Activated CD8-positive, alpha-beta memory T cell treated with anti-CD3 and anti-CD28 coated beads, Interleukin-2, amount 50 U/mL, for 24 hours (primary cell): ENCODE measurements around the gene SDR9C7.
"Not testable (repeated sequence)": the region's sequence is repeated elsewhere in the genome, so short reads cannot be mapped to it uniquely, and the experiment has no call there.

ENCODE experiments used
- DNase-seq: peaks from one replicate; pipeline ENCODE4 v3.0.0-alpha.2; 2020; ENCODE audit errors: extremely low read depth

The SDR9C7 gene

GRCh38 chr12:56953314-56953713 is 19.1 kb upstream of the SDR9C7 start:
- DNase-seq = no peak

- DNase-seq = no peak
Measured at GRCh38 chr12:56951582-56952339, 17.6 kb upstream of the SDR9C7 start.

DNA sequence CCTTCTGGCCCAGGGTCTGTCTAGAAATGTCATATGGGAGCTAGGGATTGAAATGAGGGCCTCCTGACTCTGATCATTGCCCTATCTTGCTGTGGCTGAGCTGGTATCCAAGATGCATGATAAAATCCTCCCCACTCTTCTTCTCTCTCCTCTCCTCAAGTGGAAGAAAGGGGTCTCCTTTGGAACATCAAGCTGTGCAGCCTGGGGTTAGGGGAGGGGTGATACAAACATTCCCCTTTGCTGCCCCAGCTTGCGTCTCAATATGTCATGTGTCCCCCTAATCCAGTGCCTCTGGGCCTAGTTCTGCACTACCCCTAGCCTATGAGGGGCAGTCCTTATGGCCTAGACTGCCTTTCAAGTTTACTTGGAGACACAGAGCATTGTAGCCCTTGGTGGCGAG is 14.7 kb upstream of the SDR9C7 start:
- DNase-seq = no peak

DNA sequence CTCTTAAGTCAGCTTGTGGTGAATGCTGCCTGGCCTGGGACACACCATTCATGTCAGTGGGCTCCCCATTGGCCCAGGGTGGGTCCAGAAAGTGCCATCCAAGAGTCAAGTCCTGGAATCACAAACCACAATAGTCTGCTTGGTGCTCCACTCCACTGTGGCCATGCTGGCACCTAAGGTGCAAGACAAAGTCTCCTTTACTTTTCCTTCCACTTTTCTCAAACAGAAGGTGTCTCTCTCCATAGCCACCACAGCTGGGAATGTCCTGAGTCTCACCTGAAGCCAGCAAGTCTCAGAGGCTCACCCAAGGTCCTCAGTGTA is 14.2 kb upstream of the SDR9C7 start:
- DNase-seq = no peak

DNA sequence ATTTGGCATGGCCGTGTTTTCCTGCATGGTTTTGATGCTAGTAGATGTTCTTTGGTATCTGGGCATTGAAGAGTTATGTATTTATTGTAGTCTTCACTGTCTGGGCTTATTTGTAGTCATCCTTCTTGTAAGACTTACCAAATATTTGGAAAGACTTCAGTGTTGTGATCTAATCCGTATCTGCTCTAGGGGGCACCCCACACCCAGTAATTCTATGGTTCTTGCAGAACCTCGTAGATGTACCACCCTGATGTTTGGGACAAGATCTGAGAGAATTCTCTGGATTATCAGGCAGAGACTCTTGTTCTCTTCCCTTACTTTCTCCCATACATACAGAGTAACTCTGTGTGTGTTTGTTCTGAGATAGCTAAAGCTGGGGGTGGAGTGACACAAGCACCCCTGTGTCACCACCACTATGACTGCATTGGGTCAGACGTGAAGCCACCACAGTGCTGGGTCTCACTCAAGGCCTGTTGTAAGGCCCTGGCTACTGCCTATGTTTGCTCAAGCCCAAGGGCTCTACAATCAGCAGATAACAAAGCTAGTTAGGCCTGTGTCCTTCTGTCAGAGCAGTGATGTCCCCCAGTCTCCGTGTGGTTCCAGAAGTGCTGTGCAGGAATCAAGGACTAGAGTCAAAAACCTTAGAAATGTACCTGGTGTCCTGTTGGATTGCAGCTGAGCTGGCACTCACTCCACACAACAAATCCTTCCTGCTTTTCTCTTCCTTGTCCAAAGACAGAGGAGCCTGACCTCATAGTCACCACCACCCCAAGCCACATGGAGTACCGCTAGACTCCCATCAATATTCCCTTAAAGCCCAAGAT is 13.6 kb upstream of the SDR9C7 start:
- DNase-seq = no peak

DNA sequence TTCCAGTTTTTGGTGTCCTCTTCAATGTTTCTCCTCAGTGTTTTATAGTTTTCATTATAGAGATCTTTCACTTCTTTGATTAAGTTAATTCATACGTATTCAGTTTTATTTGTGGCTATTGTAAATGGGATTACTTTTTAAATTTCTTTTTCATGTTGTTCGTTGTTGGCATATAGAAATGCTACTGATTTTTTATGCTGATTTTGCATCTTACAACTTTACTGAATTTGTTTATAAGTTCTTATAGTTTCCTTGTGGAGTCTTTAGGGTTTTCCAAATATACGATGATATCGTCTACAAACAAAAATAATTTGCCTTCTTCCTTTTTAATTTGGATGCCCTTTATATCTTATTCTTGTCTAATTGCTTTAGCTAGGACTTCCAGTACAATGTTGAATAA is 9.7 kb upstream of the SDR9C7 start:
- DNase-seq = no peak

DNA sequence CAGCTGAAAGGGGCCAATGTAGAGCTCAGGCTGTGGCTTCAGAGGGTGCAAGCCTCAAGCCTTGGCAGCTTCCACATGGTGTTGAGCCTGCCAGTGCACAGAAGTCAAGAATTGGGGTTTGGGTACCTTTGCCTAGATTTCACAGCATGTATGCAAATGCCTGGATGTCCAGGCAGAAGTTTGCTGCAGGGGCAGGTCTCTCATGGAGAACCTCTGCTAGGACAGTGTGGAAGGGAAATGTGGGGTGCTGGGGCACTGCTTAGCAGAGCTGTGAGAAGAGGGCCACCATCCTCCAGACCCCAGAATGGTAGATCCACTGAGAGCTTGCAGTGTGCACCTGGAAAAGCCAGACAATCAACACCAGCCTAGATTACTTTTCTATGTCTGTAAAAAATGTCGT is 9.2 kb upstream of the SDR9C7 start:
- not testable (repeated sequence) for DNase-seq

DNA sequence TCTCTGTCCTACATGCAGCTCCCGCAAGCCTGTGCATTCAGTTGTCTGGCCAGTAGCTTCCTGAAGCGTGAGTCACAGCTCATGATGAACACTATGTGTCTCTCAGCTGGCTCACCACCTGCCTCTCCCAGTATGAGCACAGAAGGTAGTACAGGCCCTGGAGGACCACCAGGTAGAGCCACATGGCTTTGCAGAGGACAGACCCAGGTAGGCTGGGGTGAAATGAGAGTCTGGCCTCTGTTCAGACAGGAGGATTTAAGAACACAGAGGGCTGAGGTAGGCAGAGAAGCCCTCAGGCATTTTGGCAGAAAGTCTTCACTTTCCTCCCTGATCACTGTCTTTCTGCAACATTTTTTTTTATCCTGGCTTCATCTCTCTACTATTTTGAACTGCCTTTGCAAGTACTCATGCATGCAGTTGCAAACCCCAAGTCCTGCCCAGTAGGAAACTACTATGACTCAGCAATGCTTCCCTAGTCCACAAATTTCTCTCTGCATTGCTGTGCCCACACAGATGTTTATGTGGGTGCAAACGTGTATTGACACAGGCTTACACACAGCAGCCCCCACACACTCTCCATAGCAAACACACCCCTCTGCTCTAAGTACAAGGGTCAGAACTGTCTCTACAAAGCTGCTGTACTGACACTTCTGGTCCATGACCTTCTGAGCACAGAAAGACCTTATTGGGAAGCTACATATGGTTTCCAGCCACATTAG is 7.2 kb upstream of the SDR9C7 start:
- no peak for DNase-seq

DNA sequence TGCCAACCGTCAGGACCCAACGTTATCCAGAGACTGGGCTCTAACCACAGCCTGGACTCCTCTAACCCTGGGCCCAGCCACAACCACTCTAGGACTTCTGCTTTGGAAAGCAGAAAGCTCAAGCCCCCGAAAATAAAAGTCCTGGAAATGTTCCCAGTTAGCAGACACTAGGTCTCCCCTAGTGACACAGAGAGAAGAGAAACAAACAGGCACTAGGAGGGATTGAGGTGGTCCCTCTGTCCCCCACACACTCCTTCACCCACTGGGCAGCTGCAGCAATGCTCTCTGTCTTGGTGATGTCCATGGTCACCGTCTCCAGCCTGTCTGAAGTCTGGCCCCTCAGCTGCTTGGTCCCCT is 6.7 kb upstream of the SDR9C7 start:
- not testable (repeated sequence) for DNase-seq

DNA sequence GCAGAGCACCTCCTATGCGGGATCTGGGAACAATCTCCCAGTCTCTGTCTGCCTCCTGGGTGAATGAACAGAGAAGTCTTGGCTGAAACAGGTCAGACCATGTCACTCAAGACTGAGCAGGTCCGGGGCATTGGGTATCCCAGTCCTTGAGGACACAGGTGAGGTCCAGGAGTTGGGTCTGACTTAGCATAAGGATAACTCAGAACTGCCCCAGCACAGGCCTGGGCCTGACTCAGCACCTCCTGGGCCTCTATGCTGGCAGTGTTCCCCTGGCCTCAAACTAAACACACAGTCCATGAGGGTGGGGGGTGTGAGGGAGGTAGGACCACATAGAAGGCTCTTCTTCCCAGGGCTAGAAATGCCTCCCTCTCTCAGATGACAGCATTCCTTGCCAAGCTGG is 1.5 kb upstream of the SDR9C7 start:
- no peak for DNase-seq

DNA sequence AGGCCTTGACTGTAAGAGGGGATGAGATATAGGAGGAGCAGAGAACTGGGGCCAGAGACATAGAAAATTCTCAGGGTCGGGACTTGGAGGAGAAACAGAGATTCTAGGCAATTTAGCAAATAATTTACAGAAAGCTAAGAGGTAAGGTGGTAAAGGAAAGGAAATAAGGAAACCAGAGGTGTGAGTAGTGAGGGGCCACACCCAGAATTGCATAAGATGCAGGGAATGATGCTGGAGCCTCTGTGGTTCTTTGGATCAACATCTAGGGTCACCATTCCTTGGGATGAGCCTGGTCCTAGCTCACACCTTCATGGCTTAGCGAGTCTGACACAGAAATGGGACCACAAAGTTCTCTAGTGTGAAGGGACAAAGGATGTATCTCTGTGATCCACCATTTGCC is 949 bp upstream of the SDR9C7 start:
- no peak for DNase-seq

DNA sequence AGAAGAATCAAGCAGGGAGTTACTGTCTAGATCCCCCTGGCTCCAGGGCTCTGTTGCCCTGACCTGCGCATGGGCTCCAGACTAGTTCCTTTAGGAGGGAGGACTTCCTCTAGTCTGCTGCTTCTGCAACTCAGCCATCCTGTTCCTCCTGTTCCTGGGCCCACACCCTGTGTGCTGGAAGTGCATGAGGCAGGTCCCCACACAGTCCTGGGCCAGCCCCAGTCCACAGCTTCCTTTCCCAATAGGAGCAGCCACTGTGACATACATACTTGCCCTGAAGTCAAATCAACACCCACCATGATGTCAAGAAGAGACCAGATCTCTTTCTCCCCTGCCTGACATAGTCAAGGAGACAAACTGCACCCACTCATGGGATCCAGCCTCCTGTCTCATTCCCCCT is 1.3 kb downstream of the SDR9C7 start:
- no peak for DNase-seq

DNA sequence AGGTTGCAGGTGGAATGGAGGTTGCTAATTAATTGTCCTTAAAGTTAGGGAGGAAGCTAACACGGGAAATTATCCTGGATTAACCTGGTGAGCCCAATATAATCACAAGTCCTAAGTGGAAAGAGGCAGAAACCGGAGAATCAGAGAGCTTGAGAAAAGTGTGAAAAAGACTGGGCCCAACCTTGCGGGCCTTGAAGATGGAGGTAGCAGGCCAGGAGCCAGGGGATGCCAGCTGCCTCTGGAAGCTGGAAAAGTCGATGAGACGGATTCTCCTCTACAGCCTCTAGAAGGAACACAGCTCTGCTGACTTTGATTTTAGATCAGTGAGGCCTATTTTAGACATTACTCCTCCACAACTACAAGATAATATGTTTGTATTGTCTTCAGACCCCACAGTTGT is 2.1 kb downstream of the SDR9C7 start:
- DNase-seq = no peak

DNA sequence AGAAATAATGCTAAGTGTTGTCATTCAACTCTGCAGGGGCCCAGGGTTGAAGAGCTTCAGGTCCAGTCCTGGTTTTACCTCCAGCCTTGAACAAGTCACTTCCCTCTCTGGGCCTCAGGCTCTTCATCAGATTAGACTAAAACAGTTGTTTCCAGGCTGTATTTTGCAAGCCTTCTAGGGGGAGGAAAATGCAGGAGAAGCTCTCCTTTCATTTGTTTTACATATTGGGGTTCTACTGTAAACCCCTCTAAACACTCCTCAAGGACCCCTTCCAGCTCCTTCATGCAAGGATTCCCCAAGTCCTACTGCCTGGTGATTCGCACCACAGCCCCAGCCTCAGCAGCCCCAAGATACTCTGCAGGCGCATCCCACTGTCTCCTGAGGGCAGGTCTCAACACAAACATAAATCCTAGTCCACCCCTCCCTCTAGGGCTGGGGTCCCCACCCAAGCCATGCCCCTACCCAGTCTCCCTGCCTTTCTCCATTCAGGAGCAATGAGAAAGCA is 2.7 kb downstream of the SDR9C7 start:
- DNase-seq = no peak

- no peak for DNase-seq
Measured at GRCh38 chr12:56930241-56930640, 4.0 kb downstream of the SDR9C7 start.

GRCh38 chr12:56929780-56930179 is 4.4 kb downstream of the SDR9C7 start:
- no peak for DNase-seq

- DNase-seq = no peak
Measured at GRCh38 chr12:56928262-56928661, 5.9 kb downstream of the SDR9C7 start.

DNA sequence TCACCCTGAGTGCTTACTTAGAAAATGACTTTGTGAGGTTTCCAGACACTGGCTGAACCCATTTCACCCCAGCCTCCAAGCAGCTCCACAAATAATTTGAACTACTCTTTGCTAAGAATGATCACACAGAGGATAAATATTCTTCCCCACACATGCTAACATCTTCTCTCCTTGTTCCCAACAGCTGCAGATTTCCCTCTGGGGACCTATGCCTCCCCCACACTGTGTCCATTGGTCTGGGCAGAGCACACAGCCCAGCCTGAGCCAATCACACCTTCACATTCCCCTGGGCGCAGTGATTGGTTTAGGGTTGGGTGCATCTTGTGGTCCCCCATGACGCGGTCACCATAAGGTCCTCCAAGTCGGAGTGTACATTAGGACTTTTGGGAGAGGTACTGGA is 6.9 kb downstream of the SDR9C7 start:
- DNase-seq = no peak

- DNase-seq = no peak
Measured at GRCh38 chr12:56922031-56922430, 12.2 kb downstream of the SDR9C7 start.

GRCh38 chr12:56921346-56921745 is 12.9 kb downstream of the SDR9C7 start:
- DNase-seq = no peak

DNA sequence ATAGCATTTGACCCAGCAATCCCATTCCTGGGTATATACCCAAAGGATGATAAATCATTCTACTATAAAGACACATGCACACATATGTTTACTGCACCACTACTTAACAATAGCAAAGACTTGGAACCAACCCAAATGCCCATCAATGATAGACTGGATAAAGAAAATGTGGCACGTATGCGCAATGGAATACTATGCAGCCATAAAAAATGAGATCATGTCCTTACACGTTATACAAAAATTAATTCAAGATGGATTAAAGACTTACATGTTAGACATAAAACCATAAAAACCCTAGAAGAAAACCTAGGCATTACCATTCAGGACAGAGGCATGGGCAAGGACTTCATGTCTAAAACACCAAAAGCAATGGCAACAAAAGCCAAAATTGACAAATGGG is 16.1 kb downstream of the SDR9C7 start:
- not testable (repeated sequence) for DNase-seq

DNA sequence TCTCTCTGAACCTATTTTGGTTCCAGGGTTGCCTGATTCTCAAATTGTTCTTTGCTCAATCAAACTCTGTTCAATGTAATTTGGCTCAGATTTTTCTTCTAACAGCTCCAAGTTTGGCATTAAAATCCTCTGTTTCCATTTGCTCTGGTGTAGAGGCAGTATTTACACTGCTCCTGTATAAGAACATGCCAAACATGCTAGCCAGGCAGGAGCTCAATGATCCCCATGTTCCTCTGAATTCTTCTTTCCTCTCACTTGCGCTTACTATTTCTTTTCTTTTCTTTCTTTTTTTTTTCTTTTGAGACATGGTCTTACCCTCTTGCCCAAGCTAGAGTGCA is 17.2 kb downstream of the SDR9C7 start:
- no peak for DNase-seq
